HG02840 (cell line): ENCODE data around the gene MLXIPL.
"Not testable (repeated sequence)": the region's sequence is repeated elsewhere in the genome, so short reads cannot be mapped to it uniquely, and the experiment has no call there.

ENCODE experiments used
- ATAC-seq: cut with Tn5 transposase; IDR thresholded peaks from one replicate; pipeline ENCODE4 v1.9.1; 2021; ENCODE audit warnings: mild to moderate bottlenecking, moderate library complexity, moderate number of reproducible peaks; ENCODE audit not compliant: unreplicated experiment, low FRiP score

The MLXIPL gene

DNA sequence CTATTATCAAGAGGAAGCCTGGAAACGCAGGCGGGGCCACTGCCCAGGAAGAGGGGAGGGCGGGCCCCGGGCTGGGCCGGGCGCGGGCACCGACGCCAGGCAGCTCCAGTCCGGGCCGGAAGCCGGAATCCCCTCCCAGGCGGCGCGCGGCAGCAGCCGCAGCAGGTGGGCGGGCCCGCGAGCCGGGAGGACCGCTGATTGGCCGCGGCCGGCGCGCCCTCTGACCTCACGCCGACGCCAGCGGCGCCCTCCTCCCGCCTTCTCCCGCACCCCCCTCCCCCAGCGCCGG is 67.3 kb downstream of the MLXIPL start:
- ATAC-seq = peak; percentile 86

DNA sequence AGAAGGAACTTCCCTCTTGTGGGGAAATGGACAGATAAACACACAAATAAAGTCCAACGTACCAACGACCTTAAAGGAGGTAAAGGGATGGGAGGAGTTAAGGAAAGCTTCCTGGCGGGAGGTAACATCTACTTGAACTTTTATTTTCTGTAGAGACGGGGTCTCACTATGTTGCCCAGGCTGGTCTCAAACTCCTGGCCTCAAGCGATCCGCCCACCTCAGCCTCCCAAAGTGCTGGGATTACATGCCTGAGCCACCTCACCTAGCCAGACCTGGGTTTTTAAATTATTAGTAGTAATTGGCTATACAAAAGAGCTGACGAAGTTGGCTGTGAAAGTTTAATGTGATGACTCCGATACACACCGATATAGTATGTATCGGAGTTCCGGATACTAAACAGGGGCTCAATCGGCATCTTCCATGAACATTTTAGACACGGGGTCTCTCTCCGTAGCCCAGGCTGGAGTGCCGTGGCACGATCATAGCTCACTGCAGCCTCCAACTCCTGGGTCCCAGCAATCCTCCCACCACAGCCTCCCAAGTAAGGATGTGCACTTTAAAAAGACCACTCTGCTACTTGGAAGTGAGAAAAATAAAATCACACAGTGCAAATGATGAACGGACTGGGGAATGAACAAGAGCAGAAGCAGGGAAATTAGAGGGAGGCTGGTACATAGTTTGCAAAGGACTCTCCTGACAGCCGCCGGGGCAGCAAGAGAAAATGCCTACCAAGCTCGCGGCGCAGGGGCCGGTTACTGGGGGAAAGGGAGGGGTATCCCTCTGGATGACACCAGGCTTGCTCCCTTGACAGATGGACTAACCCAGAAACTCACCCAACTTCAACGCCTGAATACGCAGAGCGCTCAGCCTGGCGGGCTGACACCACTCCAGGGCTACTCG is 67.9 kb downstream of the MLXIPL start:
- ATAC-seq = no peak

DNA sequence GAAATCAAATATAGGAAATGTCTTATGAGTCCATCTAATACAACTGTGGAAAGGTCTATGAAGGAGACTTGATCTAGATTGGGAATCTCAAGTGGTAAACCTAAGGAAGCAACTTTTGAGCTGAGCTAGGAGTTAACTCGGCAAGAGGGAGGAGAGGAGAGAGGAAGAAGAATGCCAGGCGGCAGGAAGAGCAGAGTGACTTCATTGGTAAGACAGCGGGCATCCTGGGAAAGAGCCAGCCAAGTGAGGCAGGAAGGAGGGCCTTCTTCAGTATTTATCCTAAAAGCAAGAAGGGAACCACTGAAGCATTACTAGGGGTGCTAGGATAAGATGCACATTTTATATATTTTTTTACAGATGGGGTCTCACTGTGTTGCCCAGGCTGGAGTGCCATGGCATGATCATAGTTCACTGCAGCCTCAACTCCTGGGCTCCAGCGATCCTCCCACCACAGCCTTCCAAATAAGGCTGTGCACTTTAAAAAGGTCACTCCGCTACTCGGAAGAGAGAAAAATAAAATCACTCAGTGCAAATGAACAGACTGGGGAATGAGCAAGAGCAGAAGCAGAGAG is 68.8 kb downstream of the MLXIPL start:
- no peak for ATAC-seq

DNA sequence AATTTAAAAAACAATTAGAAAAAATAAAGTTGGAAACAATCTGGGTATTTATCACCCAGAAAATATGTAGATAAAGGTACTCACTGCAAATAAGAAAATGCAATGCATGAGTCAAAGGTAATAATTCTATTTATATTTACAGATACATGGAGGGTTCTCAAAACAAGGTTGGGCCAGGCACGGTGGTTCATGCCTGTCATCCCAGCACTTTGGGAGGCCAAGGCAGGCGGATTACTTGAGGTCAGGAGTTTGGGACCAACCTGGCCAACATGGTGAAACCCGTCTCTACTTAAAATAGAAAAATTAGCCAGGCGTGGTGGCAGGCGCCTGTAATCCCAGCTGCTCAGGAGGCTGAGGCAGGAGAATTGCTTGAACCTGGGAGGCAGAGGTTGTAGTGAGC is 74.2 kb downstream of the MLXIPL start:
- ATAC-seq = not testable (repeated sequence)

DNA sequence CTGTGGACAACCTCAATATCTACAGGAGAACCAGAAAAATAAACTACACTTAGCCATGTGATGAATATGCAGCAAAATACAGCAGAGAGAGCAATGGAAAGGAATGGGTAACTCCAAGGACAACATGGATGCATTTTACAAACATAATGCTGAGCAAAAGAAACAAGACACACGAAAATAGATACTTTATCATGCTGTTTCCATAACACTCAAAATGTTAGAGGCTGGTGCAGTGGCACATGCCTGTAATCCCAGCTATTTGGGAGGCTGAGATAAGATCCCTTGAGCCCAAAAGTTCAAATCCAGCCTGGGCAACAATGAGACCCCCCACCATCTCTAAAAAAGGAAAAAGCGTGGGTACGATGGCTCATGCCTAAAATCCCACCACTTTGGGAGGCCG is 75.1 kb downstream of the MLXIPL start:
- ATAC-seq = no peak

DNA sequence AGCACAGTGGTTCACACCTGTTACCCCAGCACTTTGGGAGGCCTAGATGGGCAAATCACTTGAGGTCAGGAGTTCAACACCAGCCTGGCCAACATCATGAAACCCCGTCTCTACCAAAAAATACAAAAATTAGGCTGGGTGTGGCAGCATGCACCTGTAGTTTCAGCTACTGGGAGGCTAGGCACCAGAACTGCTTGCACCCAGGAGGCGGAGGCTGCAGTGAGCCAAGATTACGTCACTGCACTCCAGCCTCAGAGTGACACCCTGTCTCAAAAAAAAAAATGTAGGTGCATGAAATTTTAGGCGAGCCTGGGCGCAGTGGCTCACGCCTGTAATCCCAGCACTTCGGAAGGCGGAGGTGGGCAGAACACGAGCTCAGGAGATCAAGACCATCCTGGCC is 76.5 kb downstream of the MLXIPL start:
- no peak for ATAC-seq

DNA sequence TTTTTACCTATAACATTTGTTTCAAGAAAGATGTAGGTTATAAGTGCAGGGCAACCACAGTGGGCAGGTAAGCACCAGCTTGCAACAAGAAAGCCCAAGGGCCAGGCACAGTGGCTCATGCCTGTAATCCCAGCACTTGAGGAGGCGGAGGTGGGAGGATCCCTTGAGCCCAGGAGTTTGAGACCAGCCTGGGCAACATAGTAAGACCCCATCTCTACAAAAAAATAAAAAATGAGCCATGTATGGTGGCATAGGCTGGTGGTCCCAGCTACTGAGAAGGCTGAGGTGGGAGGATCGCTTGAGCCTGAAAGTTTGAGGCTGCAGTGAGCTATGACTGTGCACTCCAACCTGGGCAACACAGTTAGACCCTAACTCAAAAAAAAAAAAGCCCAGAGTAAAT is 79.6 kb downstream of the MLXIPL start:
- no peak for ATAC-seq
